Liver (tissue), 9 donors: Measurements from ENCODE around the gene SERPINB12. TPM values are rescaled to one million over a fixed set of nuclear protein-coding genes. Genes with fewer than 3 reads are reported as not detected.
A peak's percentile ranks its signal among the peaks of the same experiment; 100 is the strongest.

Experiments
- DNase-seq: peaks from one replicate; pipeline ENCODE4 v3.0.0-alpha.2; 2017; ENCODE audit warnings: low spot score
- H3K27ac ChIP-seq, 2 donors: one replicate each; pipeline ENCODE4 v1.7.0; 2013; ENCODE audit warnings: inconsistent platforms in 2 of 2, low read length in 2 of 2, control low read depth in 1 of 2, low read depth in 1 of 2, mild to moderate bottlenecking in 1 of 2
- H3K27me3 ChIP-seq, 4 donors: one replicate each; pipeline versions ENCODE4 v1.6.1 to v1.7.0; 2013; ENCODE audit warnings: low read length in 3 of 4, inconsistent platforms in 1 of 4, mild to moderate bottlenecking in 1 of 4, moderate library complexity in 1 of 4; ENCODE audit not compliant: control insufficient read depth in 4 of 4, insufficient read depth in 4 of 4
- H3K36me3 ChIP-seq, 4 donors: one replicate each; pipeline versions ENCODE4 v1.6.1 to v1.7.0; 2013; ENCODE audit warnings: low read length in 3 of 4, mild to moderate bottlenecking in 3 of 4, low read depth in 1 of 4, moderate library complexity in 1 of 4; ENCODE audit not compliant: control insufficient read depth in 4 of 4, insufficient read depth in 3 of 4
- H3K4me1 ChIP-seq, 4 donors: one replicate each; pipeline versions ENCODE4 v1.6.1 to v1.7.0; 2013; ENCODE audit warnings: low read length in 3 of 4, mild to moderate bottlenecking in 3 of 4, moderate library complexity in 1 of 4; ENCODE audit not compliant: control insufficient read depth in 4 of 4, insufficient read depth in 4 of 4
- H3K4me3 ChIP-seq, 3 donors: one replicate each; pipeline versions ENCODE4 v1.6.1 to v1.7.0; 2013; ENCODE audit warnings: low read length in 3 of 3, control low read depth in 1 of 3, low read depth in 1 of 3, mild to moderate bottlenecking in 1 of 3
- H3K9ac ChIP-seq, 2 donors: one replicate each; pipeline ENCODE4 v1.7.0; 2013; ENCODE audit warnings: low read length in 2 of 2, mild to moderate bottlenecking in 2 of 2, moderate library complexity in 2 of 2, control low read depth in 1 of 2, low read depth in 1 of 2
- H3K9me3 ChIP-seq, 4 donors: one replicate each; pipeline versions ENCODE4 v1.6.1 to v1.7.0; 2013; ENCODE audit warnings: low read length in 3 of 4; ENCODE audit not compliant: control insufficient read depth in 4 of 4
- FOXA1 ChIP-seq: IDR thresholded peaks from 2 replicates; pipeline ENCODE4 v1.6.1; 2016; ENCODE audit warnings: antibody characterized with exemption
- GABPA ChIP-seq, 2 donors: IDR thresholded peaks in 1 of 2; conservative IDR thresholded peaks in 1 of 2; 2 replicates each; pipeline ENCODE4 v1.6.1; 2016; ENCODE audit warnings: antibody characterized with exemption in 2 of 2, mild to moderate bottlenecking in 1 of 2, moderate library complexity in 1 of 2
- RAD21 ChIP-seq, 2 donors: IDR thresholded peaks; 2 replicates each; pipeline ENCODE4 v1.6.1; 2016; ENCODE audit warnings: antibody characterized with exemption in 2 of 2, mild to moderate bottlenecking in 2 of 2
- SP1 ChIP-seq: IDR thresholded peaks from 2 replicates; pipeline ENCODE4 v1.6.1; 2018; ENCODE audit warnings: antibody characterized with exemption, mild to moderate bottlenecking
- YY1 ChIP-seq: IDR thresholded peaks from 2 replicates; pipeline ENCODE4 v1.6.1; 2016; ENCODE audit warnings: antibody characterized with exemption, mild to moderate bottlenecking
- WGBS: extraction: QIAGEN DNeasy Blood & Tissue Kit; methylation state at CpG from one replicate; pipeline ENCODE4 v1.1.7; 2013; 5-methylcytosine and 5-hydroxymethylcytosine counted together
- polyA plus RNA-seq, 2 donors: library from polyadenylated mRNA; stranded (reverse) in 1 of 2; unstranded in 1 of 2; fragments of 200-250 nt in 1 of 2; fragments of >200 nt in 1 of 2; fragmentation: Nextera tagmentation in 1 of 2; extraction: Ambion mirVana in 1 of 2; gene quantifications; one replicate each; pipeline versions ENCODE4 v1.2.1 to v1.2.3, GENCODE V29; 2013 to 2015
- total RNA-seq, 2 donors: library from RNA; depleted of rRNA; stranded (reverse); fragments of >200 nt; gene quantifications; one replicate each; pipeline ENCODE4 v1.2.3, GENCODE V29; 2014
- TF ChIP-seq, protein P1 (sequence below): IDR thresholded peaks from 2 replicates; pipeline ENCODE4 v1.6.1; 2016; ENCODE audit warnings: antibody characterized with exemption, mild to moderate bottlenecking
- TF ChIP-seq, protein P2 (sequence below): IDR thresholded peaks from 2 replicates; pipeline ENCODE4 v1.6.1; 2016; ENCODE audit warnings: antibody characterized with exemption
- TF ChIP-seq, protein P3 (sequence below): IDR thresholded peaks from 2 replicates; pipeline ENCODE4 v1.6.1; 2016; ENCODE audit warnings: antibody characterized with exemption
- TF ChIP-seq, protein P4 (sequence below): fragments of 150-350 bp; IDR thresholded peaks from 2 replicates; pipeline ENCODE4 v1.5.1; 2017; ENCODE audit warnings: improper control_type of control experiment, low read depth, low read length; ENCODE audit not compliant: missing input control
- TF ChIP-seq, protein P5 (sequence below): IDR thresholded peaks from 2 replicates; pipeline ENCODE4 v1.6.1; 2016; ENCODE audit warnings: antibody characterized with exemption
- donor health status: healthy.
- donor health status: healthy.
- donor health status: healthy.
- donor health status: healthy.
- donor health status: healthy.

Gene SERPINB12
- total and polyA plus RNA-seq, 4 donors: not detected

DNA sequence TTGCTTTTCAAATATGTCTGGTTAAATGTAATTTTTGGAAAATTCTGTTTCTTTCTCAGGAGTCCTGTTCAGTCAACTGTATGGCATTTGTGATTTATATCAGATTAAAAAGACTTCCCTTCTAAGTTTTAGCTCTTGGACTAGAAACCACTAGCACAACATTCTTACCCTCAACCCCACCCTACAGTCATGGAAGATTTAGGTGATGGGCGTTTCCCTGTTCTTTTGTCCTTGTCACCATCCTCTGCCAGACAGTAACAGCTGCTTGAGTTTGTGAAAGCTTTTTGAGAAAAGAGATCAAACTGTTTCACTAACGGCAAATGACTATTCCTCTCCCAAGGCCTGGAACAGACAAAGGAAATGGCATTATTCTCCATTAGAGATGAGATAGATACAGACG lies 33.6 kb upstream of the SERPINB12 start:
- H3K27me3 ChIP-seq: no peaks in the 10 kb centered on the region
- no peaks in the 10 kb centered on the region for H3K36me3 ChIP-seq
- H3K9ac ChIP-seq: no peak overlapping the region
- H3K9me3 ChIP-seq: no peaks in the 10 kb centered on the region
- H3K4me3 ChIP-seq: no peak overlapping the region
- no peak for DNase-seq
- WGBS: 62% methylated on average over 3 of the region's 3 CpGs
- TF ChIP-seq, protein P1, sequence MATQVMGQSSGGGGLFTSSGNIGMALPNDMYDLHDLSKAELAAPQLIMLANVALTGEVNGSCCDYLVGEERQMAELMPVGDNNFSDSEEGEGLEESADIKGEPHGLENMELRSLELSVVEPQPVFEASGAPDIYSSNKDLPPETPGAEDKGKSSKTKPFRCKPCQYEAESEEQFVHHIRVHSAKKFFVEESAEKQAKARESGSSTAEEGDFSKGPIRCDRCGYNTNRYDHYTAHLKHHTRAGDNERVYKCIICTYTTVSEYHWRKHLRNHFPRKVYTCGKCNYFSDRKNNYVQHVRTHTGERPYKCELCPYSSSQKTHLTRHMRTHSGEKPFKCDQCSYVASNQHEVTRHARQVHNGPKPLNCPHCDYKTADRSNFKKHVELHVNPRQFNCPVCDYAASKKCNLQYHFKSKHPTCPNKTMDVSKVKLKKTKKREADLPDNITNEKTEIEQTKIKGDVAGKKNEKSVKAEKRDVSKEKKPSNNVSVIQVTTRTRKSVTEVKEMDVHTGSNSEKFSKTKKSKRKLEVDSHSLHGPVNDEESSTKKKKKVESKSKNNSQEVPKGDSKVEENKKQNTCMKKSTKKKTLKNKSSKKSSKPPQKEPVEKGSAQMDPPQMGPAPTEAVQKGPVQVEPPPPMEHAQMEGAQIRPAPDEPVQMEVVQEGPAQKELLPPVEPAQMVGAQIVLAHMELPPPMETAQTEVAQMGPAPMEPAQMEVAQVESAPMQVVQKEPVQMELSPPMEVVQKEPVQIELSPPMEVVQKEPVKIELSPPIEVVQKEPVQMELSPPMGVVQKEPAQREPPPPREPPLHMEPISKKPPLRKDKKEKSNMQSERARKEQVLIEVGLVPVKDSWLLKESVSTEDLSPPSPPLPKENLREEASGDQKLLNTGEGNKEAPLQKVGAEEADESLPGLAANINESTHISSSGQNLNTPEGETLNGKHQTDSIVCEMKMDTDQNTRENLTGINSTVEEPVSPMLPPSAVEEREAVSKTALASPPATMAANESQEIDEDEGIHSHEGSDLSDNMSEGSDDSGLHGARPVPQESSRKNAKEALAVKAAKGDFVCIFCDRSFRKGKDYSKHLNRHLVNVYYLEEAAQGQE: no peak
- TF ChIP-seq FOXA1 (no peak), GABPA (IDR thresholded peaks at IDR 0.05 in 1 of 2, conservative IDR thresholded peaks at IDR 0.05 in 1 of 2) (no peak), SP1 (no peak)
- TF ChIP-seq, protein P2, sequence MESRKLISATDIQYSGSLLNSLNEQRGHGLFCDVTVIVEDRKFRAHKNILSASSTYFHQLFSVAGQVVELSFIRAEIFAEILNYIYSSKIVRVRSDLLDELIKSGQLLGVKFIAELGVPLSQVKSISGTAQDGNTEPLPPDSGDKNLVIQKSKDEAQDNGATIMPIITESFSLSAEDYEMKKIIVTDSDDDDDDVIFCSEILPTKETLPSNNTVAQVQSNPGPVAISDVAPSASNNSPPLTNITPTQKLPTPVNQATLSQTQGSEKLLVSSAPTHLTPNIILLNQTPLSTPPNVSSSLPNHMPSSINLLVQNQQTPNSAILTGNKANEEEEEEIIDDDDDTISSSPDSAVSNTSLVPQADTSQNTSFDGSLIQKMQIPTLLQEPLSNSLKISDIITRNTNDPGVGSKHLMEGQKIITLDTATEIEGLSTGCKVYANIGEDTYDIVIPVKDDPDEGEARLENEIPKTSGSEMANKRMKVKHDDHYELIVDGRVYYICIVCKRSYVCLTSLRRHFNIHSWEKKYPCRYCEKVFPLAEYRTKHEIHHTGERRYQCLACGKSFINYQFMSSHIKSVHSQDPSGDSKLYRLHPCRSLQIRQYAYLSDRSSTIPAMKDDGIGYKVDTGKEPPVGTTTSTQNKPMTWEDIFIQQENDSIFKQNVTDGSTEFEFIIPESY: no peak
- TF ChIP-seq, protein P3, sequence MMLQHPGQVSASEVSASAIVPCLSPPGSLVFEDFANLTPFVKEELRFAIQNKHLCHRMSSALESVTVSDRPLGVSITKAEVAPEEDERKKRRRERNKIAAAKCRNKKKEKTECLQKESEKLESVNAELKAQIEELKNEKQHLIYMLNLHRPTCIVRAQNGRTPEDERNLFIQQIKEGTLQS: no peak
- H3K4me1 ChIP-seq: no peaks in the 10 kb centered on the region
- no peak overlapping the region for H3K27ac ChIP-seq

DNA sequence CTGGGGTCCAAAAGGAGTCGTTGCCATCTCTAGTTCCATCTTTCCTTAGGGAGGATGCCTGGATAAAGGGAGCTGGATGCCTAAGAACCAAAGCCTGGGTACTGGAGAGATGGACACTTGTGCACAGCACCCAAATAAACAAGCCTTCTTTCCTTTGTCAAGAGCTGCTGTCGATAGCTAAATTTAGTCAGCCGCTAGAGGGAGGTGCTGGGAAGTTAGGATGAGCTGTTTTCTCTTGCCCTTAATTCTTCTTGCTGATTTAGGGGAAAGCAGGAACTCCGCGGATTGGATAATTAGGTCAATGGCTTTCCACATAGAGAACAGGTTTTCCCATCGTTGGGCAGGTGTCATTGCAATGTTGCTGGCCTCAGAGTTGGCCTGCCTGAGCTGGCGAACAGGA lies 30.9 kb upstream of the SERPINB12 start:
- H3K4me3 ChIP-seq: no peak overlapping the region
- no peak overlapping the region for H3K9ac ChIP-seq
- WGBS: 23% methylated on average over 7 of the region's 7 CpGs
- DNase-seq: no peak
- H3K4me1 ChIP-seq: no peaks in the 10 kb centered on the region
- TF ChIP-seq, protein P3: no peak
- TF ChIP-seq YY1 (no peak), RAD21 (IDR thresholded peaks at IDR 0.05) (peak; percentile 61 to 70)
- TF ChIP-seq, protein P4, sequence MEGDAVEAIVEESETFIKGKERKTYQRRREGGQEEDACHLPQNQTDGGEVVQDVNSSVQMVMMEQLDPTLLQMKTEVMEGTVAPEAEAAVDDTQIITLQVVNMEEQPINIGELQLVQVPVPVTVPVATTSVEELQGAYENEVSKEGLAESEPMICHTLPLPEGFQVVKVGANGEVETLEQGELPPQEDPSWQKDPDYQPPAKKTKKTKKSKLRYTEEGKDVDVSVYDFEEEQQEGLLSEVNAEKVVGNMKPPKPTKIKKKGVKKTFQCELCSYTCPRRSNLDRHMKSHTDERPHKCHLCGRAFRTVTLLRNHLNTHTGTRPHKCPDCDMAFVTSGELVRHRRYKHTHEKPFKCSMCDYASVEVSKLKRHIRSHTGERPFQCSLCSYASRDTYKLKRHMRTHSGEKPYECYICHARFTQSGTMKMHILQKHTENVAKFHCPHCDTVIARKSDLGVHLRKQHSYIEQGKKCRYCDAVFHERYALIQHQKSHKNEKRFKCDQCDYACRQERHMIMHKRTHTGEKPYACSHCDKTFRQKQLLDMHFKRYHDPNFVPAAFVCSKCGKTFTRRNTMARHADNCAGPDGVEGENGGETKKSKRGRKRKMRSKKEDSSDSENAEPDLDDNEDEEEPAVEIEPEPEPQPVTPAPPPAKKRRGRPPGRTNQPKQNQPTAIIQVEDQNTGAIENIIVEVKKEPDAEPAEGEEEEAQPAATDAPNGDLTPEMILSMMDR: peak; percentile 38
- TF ChIP-seq, protein P2: no peak
- TF ChIP-seq, protein P5, sequence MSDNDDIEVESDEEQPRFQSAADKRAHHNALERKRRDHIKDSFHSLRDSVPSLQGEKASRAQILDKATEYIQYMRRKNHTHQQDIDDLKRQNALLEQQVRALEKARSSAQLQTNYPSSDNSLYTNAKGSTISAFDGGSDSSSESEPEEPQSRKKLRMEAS: no peak
- no peaks in the 10 kb centered on the region for H3K9me3 ChIP-seq
- no peak overlapping the region for H3K27ac ChIP-seq
- no peaks in the 10 kb centered on the region for H3K36me3 ChIP-seq
- no peaks in the 10 kb centered on the region for H3K27me3 ChIP-seq
